HG02798 (cell line): ENCODE data around the gene CDK4.
A peak's percentile ranks its signal among the peaks of the same experiment; 100 is the strongest.
"Not testable (repeated sequence)": the region's sequence is repeated elsewhere in the genome, so short reads cannot be mapped to it uniquely, and the experiment has no call there.

Experiments used
- ATAC-seq: cut with Tn5 transposase; IDR thresholded peaks from one replicate; pipeline ENCODE4 v1.9.1; 2021; ENCODE audit warnings: mild to moderate bottlenecking; ENCODE audit not compliant: unreplicated experiment, poor library complexity

Gene CDK4

DNA sequence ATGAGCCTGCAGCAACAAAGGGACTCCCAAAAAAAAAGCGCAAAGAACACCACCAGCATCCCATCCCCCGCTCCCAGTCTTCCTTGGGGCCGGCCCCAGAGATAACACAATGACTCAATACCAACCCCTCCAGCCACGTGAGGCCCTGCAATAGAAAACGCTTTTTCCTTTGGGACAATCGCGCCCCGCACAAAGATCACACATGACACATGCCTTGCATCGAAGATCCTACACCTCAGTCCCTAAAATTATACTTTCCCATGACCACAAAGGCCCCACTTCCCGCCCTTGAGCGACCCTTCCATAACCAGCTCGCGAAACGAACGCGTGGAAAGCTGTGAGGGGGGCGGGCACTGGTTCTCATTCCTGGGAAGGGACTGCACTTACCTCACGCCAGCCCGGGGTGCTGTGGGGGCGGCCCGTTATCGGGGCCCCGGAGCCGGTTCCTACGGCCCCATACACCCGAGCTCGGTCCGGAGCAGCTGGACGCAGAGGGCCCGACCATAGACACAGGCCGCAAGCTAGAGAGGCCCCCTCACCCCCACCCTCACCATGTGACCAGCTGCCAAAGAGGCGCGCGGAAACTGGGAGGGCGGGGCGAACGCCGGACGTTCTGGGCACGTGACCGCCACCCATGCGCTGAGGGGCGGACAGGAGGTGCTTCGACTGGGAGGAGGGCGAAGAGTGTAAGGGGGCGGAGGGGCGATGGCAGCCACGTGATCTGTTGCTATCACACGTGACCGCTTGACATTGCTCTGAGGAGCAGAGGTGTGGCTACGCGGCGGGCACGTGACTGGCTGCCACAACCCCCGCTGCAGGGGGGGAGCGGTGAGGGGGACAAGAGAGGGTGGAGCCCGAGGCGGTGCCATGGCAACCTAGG is at the start of gene CDK4:
Gene CDK4, minus strand, starts transcription at position 523 of the 880 bp plus-strand sequence. CDS start 593 bp downstream, outside the sequence.
- ATAC-seq = peak; percentile 76

DNA sequence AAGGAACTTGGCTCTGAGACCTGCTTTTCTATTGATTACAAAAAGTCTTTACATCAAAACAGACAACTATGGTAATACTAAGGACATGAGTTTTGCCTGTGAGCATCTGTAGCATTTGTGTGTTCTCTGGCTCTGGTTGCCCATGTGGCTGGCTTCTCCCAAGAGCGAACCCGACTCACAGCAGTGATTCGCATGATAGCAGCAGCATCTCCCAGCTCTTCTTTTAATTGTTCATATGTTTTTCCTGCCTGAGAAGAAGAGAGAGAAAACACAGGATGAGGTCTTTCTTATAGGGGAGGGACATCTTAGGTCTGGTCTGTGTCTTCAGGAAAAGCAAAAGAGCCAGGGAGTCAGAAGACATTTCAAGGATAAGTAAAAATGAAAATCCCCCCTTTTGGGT is 48.9 kb upstream of the CDK4 start:
- no peak for ATAC-seq

DNA sequence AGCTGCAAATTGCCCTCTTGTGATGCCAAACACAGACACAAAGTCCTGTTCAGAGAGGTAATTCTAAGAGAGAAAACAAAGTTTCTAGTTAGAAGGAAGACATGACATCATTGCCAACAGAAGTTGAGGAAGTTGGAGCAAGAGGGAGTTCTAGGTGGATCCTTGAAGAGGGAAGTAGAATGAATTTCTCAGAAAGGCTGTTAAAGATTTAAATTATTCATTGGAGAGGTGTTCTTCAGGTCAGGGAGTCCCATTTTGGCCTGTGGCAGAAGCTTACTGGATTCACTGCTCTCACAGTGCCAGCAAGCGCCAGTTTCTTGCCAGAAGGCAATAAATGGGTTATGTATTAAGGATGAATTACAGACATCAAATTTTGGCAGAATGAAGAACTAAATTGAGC is 45.8 kb upstream of the CDK4 start:
- ATAC-seq = no peak

DNA sequence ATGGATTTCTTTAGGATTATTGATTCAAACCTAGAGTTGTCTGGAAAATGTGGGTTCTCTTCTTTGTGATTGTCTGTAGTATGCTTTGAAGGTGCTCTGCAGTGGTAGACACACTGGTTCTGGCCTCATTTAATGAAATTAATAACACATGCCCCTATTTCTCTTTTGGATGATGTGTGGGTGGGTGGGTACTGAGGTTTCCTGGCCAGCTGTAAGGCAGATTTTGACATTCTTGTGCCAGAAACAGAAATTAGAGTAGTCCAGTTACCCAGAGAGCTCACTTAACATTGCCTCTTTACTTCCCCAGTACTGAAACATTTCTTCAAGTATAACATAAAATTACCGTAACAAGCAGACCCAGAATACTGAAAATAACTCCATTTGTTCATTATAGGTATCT is 44.9 kb upstream of the CDK4 start:
- no peak for ATAC-seq

DNA sequence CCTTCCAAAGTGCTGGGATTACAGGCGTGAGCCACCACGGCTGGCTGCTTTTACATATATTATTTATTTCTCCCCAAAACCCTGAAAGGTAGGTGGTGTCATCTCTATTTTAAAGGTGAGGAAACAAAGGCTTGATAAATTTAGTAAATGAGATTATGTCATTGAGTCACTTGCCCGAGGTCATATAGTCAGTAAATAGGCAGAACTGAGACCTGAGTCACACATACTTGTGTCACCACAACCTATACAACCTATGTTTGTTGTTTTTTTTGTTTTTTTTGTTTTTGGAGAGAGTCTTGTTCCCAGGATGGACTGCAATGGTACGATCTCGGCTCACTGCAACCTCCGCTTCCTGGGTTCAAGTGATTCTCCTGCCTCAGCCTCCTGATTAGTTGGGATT is 43.2 kb upstream of the CDK4 start:
- no peak for ATAC-seq

DNA sequence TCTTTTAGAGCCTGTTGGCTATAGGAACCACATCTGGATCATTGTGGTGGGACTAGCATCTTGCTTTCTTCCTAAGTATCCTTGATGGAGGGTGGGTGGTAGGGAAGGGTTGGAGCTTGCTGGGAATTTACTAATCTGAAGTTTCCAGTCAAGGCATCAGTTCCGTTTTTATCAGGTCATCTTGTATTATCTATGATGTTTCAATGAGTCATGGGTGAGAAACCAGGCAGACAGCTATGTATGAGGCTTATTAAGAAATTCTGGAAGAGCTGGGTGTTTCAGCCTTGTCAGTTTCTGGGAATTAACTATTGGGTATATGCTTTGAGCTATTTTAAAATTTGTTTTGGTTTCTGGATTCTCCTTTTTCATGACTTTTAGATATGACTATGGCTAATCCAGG is 41.8 kb upstream of the CDK4 start:
- ATAC-seq = no peak

DNA sequence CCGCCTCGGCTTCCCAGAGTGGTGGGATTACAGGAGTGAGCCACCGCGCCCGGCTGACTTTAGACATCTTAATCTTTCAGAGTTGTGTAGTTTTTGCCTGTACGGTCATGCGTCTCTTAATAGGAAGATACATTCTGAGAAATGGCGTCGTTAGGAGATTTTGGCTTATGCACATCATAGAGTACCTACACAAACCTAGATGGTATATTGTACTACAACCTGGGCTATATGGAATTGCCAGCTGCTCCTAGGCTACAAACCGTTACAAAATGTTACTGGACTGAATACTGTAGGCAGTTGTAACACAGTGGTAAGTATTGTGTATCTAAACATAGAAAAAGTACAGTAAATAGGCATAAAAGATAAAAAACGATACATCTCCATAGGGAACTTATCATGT is 31.8 kb upstream of the CDK4 start:
- no peak for ATAC-seq

DNA sequence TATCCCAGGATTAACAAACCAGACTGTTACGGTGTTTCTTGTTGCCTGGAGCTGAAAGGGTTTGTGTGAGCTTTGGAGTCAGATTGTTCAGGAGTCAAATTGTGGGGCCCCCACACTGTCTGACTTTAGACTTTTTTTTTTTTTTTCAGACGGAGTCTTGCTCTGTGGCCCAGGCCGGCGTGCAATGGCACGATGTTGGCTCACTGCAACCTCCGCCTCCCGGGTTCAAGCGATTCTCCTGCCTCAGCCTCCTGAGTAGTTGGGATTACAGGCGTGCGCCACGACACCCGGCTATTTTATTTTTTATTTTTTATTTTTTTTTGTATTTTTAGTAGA is 31.3 kb upstream of the CDK4 start:
- no peak for ATAC-seq

DNA sequence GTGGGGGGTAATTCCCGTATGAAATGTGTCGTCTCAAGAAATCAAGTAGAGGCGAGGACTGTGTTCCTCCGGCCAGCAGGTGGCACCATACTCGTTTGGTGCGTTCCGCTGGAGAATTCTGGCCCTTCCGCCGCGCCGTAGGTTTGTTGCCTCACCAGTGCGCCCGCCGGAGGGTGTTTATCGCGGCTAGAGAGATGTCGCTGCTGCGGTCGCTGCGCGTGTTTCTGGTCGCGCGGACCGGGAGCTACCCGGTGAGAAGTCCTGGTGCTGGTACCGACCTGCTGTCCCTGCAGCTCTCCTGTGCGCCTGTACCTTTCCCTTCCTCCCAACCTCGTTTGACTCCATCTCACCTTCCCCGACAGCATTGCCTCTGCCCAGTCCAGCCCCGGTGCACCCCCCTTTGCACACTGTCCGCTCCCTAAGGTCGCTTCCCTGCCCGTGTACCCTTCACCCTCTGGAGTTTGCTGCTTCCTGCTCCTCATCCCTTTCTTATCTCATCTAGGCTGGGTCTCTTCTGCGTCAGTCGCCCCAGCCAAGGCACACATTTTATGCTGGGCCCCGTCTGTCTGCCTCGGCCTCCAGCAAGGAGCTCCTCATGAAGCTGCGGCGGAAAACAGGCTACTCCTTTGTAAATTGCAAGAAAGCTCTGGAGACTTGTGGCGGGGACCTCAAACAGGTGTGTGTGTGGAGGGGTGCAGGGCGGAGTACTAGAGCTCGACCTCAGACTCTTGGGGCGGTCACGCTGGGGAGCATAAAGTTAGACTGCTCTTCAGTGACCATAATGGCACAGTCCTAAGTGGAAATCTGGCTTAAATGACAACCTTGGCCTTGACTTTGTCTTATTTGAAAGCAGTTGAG is 30.7 kb upstream of the CDK4 start, which contains the start of gene TSFM:
Gene TSFM, plus strand, starts transcription at position 180 of the 858 bp plus-strand sequence. Its CDS starts 15 bp downstream, at position 195.
- ATAC-seq = peak; percentile 88

DNA sequence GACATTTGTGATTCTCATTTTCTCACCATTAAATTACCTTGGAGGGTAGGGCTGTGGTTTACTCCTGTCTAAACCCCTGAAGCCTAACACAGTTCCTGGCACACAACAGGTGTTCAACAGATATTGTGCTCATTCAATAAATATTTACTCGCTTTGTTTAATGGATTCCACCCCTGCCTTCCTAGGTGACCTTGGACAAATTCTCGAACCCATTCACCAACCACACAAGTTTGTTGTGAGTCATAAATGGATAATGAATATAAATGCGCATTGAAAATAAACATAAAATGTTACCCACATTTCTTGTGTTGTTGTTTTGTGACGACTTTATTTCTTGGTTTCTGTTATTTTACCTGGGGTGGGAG is 30.1 kb upstream of the CDK4 start:
- ATAC-seq = peak; percentile 2

DNA sequence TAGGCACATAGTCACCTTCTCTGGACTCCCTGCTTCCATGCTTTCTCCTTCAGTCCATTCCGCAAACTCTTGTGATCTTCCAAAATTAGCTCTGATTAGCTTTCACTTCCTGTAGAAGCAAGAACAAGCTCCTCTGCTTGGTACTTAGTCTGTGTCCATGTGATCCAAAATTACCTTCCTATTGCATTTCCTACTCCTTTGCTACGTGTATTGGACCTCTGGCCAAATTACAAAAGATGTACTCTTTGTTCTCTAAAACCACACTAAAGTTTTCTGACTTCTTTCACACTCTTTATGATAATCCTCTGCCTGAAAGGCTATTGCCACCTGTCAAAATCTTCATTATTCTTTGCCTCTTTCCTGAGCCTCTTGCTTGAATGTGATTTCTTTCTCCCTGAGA is 29.7 kb upstream of the CDK4 start:
- no peak for ATAC-seq

DNA sequence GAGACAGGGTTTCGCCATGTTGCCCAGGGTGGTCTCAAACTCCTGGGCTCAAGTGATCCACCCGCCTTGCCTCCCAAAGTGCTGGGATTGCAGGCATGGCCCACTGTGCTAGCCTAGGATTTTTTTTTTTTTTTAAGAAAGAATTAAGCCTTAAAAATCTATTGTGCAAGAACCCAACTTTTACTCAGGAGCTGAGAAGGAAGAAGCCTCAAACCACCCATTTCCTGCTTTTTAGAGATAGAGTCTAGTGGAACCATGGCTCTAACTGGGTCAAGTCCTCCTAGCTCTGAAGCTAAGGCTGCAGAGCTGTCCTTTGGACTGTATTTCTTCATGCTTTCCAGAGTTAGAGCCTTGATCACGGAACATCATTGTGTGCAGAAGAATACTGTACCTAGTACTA is 29.1 kb upstream of the CDK4 start:
- no peak for ATAC-seq

DNA sequence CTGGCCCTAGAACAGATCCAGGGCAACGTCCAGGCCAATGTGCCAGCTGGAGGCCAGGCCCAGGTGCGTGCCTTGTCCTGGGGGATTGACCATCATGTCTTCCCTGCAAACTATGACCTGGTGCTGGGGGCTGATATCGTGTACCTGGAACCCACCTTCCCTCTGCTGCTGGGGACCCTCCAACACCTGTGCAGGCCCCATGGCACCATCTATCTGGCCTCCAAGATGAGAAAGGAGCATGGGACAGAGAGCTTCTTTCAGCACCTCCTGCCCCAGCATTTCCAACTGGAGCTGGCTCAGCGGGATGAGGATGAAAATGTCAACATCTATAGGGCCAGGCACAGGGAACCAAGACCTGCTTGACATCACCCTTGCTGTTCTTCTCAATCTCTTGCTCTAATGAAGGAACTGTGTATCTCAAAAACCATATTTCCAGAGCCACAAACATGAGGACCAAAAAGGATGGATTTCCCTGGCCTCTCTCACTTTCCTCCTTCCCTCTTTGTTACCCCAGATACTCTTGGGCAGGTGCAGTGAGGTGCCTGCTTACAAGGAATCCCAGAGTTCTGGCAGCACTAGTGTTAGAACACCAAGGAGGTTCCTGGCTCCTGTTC is 28.3 kb upstream of the CDK4 start:
- no peak for ATAC-seq

DNA sequence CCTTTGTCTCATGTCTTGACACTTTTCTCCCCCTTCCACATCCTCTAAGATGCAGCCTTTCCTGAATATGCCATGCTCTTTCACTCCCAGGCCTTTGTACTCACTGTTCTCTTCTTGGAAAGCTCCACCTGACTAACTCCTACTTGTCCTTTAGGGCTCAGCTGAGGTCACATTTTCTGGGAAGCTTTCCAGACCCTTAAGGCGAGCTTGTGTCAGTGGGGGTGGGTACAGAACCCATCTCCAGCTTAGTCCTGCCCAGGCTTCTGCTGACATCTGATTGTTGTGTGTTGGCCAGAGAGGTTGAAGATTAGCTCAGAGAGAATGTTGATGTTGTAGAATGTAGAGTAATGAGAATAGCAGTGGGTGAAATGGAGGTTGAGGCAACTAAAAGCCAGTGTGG is 27.6 kb upstream of the CDK4 start:
- no peak for ATAC-seq

DNA sequence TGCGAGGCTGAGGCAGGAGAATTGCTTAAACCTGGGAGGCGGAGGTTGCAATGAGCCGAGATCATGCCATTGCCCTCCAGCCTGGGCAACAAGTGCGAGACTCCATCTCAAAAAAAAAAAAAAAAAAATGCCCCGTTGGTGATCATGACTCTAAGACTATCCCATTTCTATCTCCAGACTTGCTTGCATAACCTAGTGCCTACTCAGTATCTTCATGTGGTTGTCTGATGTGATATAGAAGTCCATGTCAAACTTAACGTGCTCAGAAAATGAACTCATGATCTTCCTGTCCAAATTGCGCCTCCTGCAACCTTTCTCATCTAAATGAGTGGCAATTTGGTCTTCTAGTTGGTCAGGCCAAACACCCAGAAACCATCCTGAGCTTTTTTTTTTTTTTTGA is 25.8 kb upstream of the CDK4 start:
- ATAC-seq = no peak

DNA sequence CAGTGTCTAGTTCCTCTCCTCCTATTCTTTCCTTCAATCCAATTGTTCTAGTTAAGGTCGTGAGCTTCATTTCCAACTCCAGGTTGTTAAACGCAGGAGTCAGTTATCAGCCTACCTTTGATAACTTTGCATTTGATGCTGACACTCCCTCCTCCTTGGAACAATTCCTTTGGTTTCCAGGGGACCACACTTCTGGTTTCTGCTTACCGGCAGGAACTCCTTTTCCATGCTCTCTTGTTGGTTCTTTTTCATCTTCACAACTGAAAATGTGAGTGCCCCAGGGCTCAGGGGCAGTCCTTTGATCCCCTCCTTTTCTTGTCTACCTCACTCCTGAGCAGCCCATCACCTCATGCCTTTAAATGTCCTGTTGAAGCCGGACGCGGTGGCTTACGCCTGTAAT is 25.3 kb upstream of the CDK4 start:
- ATAC-seq = no peak

DNA sequence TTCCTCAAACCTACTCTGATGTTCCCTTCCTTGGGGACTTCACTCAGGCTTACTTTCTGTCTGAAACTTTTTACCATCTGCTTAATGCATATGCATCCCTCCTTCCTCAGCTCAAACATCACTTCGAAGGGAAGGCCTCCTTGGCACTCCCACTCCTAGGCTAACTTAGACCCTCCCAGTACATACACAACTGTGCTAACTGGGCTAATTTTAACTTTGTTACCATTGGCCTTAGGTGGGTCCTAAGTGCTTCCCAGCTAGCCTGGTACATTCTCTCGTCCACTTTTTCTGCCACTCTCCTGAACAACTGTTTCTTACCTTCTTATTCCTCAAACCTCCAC is 24.1 kb upstream of the CDK4 start:
- ATAC-seq = no peak

DNA sequence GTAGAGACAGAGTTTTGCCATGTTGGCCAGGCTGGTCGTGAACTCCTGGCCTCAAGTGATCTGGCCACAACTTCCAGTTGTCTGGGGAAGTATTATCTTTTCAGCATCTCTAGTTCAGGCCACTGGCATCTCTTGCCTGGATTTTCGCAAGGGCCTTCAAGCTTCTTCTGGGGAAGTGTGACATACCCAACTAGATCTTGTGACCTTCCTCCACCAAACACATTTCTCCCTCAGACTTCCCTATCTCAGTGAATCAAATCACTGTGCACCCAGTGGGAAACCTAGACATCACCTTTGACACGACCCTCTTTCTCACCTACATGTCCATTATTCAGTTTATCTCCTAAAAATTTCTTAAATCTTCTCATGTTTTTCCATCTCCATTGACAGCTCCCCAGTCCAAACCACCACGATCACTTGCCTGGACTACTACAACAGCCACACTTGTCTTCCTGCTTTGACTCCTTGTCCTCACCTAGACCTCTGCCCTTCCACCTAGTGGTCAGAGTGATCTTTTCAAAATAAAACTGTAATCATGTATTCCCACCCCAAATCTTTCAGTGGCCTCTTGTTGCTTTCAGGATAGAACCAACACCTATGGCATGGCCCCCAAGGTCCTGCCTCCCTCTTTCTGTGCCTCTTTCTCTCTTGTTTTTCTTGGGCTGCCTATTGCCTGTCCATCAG is 23.6 kb upstream of the CDK4 start:
- no peak for ATAC-seq

DNA sequence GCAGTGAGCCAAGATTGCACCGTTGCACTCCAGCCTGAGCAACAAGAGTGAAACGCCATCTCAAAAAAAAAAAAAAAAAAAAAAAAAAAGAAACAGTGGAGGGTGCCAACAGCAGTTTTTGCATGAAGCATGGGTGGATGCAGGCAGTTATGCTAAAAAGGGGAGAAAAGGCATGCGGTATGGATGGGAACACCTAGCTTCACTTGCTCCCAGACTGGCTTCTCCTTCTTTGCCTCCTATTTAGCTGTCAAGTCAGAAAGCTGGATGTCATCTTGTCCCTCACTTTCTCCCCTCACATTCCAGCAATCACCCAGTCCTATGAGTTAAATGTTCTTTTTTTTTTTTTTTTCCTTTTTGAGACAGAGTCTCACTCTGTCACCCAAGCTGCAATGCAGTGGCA is 22.9 kb upstream of the CDK4 start:
- ATAC-seq = no peak

DNA sequence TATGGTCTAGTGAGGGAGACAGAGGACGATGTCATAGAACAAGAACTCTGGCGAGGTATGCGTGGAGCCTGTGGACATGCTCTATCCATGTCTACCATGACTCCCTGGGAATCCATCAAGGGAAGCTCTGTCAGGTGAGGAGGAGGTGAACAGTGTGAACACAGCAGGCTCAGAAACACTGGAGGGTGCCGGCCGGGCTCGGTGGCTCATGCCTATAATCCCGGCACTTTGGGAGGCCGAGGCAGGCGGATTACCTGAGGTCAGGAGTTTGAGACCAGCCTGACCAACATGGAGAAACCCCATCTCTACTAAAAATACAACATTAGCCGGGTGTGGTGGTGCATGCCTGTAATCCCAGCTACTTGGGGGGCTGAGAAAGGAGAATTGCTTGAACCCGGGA is 22.5 kb upstream of the CDK4 start:
- ATAC-seq = not testable (repeated sequence)
